GM21381 (cell line): ENCODE data around the gene GAL3ST2.
"Not testable (repeated sequence)": the region's sequence is repeated elsewhere in the genome, so short reads cannot be mapped to it uniquely, and the experiment has no call there.

Experiments
- ATAC-seq: cut with Tn5 transposase; IDR thresholded peaks from one replicate; pipeline ENCODE4 v1.9.1; 2021; ENCODE audit warnings: mild to moderate bottlenecking, moderate library complexity; ENCODE audit not compliant: unreplicated experiment

Gene GAL3ST2

GRCh38 chr2:241791385-241791784 is 14.8 kb downstream of the GAL3ST2 start:
- not testable (repeated sequence) for ATAC-seq

GRCh38 chr2:241793385-241793784 is 16.8 kb downstream of the GAL3ST2 start:
- no peak for ATAC-seq

DNA sequence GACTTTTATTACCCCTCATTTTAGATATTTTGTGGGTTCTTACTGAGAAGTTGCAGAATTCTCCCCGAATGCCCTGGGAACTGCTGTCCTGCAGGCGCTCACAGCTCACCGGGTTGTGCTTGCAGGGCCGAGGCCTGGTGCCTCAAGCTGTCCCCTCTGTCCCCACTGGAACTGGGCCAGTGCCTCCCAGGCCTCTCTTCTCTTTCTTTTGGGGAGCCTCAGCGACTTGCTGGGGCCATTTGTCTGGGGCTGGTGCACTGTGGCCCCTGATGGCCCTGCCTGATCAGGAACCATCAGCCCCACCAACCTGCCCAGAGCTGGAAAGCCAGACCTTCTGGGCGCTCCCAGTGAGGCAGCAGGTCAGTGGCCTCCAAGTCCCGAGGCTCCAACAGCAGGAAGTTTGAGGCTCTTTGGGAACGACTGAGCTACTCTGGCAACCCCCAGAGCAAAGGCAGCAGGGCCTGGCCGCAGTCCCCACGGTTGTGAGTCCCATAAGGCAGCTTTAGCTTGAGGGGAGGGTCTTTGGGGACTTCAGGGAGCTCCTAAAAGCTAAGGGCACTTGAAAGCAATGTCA is 17.7 kb downstream of the GAL3ST2 start:
- no peak for ATAC-seq

DNA sequence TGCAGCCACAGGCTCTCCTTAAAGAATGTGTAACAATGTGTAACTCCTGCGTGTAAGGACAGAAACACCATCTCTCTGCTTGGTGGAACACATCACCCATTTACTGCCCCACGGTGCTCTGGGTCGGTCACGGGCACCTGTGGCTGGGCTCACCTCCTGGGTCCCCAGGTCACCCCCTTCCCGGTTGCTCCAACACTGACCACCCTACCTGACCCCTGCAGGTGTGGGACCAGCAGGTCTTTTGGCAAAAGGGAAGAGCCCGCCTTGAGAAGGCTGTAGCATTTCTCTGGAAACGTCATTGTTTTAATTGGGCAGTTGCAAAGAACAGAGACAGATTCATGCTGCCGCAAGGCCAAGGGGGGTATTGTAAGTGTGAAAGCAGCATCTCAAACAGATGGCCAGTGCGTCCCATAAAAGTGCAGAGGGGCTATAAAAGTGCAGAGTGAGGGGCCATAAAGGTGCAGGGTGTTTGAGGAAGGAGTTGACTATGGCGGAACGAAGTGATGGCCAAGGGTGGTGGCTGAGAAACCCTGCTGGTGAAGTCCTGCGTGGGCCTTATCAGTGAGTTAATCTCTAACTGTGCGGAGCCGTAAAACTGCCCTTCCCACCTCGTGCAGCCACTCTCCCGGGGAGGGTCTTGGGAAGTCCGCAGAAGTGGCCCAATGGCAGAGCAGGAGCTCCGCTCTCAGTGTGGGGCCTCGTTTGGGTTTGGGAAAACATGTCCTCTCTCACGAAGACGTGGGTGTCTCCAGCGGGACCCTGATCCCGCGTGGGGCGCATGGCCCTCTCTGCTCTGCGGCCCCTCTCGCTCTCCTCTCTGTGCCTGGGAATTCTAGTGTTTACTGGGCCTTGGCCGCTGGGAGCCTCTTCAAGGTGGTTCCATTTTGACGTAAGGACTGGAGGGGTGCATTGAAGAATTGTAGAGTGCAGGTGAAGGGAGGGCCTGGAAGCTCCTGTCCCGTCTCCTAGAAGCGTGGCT is 18.7 kb downstream of the GAL3ST2 start:
- no peak for ATAC-seq

DNA sequence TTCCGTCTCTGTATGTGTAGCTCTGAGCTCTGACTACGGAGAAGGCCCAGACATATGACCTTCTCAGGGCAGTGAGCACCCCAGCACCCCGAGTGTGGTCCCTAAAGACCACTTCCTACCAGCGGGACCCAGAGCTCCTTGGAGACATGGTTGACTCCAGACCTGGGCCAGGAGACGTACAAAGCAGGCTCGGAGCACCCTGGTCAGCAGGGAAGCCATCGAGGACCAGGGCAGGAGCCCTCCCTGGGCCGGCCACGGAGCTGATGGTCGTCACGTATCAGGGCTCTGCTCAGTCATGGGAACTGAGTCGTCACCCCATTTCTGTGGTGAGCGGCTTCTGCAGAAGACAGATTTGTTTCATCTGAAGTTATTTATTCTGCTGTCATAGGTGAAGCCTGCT is 19.6 kb downstream of the GAL3ST2 start:
- no peak for ATAC-seq

DNA sequence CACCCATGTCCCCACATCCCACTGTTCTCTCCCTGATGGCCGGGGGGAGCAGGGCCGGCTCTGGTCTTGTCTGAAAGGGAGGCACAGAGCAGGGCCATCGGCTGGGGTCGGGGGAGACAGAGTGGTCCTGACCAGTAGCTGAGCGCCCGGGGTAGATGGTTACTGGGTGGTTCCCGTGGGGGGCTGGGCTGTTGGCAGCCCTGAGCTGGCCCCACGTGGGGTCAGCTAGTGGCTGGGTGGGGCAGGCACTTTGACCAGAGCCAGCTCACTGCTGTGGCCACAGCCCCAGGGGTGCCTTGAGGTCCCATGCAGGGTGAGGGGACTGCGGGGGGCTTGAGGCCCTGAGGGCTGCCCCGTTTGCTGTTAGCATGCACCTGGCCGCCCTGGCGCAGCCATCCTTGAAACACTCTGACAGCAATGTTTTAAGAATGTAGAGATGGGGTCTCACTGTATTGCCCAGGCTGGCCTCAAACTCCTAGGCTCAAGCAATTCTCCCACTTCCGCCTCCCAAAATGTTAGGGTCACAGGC is 20.1 kb downstream of the GAL3ST2 start:
- ATAC-seq: no peak

- ATAC-seq: no peak
These were observed 20.9 kb downstream of the GAL3ST2 start for GRCh38 chr2:241797441-241798080.

DNA sequence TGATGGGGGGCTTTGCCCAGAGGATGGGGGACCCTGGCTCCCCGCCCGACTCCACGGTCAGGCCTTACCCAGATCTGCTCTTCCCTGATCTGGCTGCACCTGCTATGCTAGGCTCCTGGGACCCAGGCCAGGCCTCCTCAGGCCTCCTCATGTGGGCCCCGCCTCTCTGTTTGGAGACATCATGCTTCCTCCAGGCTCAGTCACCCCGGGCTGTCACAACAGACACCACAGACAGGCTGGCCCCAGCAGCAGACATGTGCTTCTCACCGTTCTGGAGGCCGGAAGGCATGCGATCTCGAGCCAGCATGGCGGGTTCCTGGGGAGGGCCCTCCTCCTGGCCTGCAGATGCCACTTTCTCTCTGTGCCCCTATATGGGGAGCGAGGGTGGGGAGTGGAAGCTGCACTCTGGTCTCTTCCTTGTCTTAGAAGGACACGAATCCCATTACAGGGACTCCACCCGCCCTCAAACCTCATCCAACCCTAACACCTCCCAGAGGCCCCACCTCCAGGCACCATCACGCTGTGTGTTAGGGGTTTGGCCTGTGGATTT is 21.5 kb downstream of the GAL3ST2 start:
- no peak for ATAC-seq

DNA sequence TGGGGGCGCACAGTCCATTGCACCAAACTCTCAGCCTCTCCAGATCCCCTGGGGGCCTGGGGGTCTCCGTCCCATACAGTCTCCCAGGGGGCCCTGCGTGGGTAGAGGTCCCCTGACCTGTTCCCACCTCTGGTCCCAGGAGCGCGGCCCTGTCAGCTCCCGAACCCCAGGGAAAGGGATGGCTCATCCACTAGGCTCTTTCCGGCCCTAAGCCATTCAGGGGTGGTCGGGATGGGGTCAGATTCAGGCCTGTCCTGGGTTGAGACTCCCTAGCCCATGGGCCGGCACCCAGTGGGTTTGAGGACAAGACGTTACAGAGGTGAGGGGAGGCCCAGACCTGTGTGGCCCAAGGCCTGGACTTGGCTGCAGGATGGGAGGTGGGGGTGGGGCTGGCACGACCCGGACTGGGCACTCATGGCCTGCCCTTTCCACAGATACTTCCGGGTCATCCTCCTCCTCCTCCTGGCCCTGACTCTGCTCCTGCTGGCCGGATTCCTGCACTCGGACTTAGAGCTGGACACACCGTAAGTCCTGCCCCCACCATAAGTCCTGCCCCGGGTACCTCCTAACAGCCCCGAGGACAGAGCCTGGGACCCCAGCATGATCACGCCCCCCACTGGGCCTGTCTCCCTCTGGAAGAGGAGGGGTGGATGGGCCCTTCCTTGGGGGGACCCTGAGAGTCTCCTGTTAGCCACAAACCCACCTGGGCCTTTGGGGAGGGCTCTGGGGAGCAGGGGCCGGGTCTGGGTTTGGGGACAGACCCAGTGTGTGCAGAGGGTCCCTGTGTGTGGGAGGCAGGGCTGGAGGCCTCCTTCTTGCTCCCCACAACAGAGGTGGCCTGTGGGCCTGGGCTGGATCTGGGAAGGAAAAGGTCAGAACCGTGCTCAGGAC is 22.3 kb downstream of the GAL3ST2 start:
- no peak for ATAC-seq

DNA sequence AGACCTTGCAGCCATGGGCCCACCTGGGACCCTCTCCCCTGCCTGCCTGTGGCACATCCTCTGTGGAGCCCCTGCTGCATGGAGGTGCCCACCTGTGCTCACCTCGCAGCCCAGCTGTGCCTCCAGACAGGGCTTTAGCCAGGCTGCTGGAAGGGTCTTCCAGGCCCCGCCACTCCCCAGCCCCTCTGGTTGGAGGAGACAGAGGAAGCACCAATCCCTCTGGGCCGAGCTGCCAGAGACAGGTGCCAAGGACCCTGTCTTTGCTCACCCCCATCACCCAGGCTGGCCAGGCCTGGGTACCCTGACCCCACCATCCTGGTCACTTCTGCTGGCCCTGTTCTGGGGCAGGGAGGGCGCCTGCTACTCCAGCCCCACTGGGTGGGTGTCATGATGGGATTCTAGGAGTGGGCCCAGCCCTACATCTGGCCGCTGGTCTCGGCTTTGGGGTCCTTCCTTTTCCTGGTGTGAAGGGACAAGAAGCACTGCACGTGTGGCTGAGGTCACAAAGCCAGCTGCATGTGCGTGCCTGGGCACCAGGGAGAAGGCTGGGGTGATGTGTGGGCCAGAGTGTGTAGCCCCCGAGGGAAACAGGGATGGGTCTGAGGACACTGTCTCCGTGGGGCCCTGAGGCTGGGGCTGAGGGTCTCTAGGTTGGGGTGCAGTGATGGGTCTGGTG is 23.0 kb downstream of the GAL3ST2 start:
- ATAC-seq: no peak

DNA sequence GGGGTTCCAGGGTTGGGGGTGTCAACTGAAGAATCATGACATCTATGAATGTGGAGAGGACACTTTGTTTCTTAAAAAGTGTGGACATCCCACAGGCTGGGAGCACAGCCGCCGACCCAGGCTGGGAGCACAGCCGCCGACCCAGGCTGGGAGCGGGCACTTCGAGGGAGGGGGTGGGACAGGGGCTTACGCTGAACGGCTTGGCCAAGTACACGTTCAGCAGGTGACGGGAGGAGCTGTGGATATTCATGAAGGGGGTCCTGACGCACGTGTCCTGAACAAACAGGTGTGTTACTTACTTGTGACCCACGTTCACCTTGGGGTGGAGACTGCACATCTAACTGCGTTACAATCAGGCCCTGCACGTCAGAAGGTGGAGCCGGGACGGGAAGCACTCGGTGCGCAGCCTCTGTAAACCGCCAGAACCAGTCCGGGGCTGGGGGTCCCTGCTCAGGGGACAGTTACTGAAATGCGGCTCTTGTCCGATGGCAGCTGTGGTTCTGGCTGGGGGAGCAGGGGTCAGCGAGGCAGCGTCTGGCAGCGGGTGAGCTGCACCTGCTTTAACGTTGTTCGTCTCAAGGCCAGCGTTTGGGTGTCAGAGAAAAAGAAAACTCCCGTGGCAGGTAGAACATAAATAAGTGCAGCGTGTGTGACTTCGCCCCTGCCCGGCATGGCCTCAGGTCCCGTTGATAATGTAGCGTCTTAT is 23.7 kb downstream of the GAL3ST2 start:
- ATAC-seq: not testable (repeated sequence)

DNA sequence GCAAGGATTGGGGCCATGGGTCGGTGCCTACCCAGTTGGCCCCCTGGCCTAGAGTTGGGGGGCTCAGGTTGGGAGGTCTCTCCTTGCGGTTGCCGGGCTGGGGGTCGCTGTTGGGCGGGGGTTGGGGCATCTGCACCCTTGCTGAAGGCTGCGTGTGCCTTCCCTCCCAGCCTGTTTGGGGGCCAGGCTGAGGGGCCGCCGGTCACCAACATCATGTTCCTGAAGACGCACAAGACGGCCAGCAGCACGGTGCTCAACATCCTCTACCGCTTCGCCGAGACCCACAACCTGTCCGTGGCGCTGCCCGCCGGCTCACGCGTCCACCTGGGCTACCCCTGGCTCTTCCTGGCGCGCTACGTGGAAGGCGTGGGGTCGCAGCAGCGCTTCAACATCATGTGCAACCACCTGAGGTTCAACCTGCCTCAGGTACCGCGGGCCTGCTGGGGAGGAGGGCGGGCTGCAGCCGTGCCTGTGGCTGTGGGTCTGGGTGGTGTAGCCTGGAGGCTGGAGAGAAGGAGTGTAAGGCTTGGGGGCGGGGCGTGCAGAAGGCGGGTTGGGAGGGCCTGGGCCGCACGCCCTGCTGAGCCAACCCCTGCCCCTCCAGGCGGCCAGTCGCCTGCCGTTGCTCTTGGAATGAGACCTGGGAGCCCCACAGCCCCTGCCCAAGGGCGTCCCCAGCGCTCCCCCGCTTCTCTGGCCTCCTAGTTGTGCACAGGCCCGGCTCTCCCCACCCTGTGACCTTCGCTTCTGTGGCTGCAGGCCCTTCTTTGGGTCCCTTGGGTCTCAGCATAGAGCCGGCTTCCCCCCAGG is 25.2 kb downstream of the GAL3ST2 start:
- no peak for ATAC-seq

DNA sequence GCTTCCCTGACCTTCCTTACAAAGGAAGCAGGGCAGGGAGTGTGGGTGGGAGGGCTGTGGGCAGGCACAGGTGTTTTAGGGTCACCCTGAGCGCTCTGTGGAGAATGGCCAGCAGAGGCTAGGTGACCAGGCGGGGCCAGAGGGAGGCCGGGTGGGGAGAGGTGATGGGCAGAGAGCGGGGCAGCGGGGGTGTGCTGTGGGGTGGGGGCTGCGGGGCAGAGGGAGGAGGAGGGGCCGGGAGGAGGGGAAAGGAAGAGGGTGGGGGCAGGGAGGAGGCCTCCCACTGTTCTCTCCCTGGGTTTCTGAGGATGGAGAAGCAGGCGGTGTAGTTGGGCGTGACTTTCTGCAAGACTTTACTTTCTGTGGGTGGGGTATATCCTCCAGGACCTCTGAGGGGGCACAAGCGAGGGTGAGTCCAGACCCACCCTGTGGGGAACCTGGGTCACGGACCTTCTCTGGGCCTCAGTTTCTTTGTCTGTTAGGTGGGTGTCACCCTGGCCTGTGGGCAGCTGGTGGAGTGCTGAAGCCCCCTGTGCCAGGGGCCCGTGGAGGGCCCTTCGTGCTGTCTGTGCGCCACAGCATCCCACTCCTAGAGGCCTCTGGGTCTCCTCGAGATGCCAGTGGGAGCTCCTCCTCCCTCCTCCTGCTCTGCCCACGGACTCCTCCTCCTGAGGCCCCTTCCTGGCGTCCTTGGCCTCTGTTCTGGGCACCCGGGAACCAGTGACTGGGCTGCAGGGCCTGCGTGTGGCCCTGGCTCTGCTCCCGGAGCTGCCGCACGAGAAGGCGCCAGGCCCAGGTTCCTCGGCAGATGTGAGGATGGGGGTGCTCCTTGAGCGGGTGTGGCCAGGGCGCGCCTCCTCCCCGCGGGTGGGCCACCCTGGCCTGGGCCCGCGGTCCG is 26.0 kb downstream of the GAL3ST2 start:
- no peak for ATAC-seq

GRCh38 chr2:241803387-241804325 is 27.0 kb downstream of the GAL3ST2 start:
- no peak for ATAC-seq

GRCh38 chr2:241804326-241805229 is 28.0 kb downstream of the GAL3ST2 start:
- ATAC-seq: no peak
